HG03432 (cell line): ENCODE measurements around the gene IZUMO1.

Experiments
- ATAC-seq: cut with Tn5 transposase; IDR thresholded peaks from one replicate; pipeline ENCODE4 v1.9.1; 2021; ENCODE audit warnings: mild to moderate bottlenecking, moderate library complexity; ENCODE audit not compliant: unreplicated experiment

IZUMO1 gene

DNA sequence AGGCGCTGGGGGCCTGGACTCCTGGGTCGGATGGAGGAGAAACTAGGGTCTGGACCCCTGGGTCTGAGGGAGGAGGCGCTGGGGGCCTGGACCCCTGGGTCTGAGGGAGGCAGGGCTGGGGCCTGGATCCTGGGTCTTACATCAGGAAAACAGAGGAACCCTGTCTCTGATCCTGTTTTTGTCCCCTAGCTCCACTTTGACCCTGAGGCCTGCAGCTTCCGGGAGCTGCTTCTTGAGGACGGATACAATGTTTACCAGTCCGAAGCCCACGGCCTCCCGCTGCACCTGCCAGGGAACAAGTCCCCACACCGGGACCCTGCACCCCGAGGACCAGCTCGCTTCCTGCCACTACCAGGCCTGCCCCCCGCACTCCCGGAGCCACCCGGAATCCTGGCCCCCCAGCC is 11.0 kb upstream of the IZUMO1 start:
- ATAC-seq = no peak

DNA sequence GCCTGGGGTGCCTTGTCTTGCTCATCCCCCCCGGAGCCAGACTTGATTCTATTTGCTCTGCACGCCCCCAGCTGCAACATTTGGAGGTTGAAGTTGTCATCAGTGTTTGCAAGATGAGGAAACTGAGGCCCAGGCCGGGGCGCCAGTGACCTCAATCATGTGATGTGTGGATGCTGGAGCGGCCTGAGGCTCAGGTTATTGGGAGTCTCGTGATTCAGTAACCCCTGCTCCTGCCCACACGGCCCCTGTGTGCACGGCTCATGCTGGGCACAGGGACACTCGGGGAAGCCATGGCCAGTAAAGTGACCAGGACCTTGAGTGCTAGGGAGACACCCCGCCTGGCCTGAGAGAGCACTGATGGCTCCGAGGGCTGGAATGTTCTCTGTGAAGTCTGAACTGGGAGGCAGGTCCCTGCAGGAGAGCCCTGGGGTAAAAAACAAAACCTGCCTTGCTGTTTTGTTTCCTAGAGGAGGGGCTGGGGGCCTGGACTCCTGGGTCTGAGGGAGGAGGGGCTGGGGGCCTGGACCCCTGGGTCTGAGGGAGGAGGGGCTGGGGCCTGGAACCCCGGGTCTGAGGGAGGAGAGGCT is 10.5 kb upstream of the IZUMO1 start:
- ATAC-seq = no peak

DNA sequence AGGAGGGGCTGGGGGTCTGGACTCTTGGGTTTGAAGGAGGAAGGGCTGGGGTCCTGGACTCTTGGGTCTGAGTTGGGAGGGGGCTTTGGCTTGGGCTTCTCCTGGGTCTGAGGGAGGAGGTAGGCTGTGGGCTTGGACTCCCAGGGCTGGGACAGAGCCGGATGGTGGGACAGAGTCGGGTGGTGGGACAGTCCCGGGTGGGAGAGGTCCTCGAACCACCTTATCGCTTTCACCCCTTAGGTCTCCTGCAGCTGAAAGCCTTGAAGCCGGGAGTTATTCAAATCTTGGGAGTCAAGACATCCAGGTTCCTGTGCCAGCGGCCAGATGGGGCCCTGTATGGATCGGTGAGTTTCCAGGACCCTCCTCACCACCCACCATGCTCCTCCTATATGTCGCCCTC is 10.0 kb upstream of the IZUMO1 start:
- ATAC-seq = no peak

DNA sequence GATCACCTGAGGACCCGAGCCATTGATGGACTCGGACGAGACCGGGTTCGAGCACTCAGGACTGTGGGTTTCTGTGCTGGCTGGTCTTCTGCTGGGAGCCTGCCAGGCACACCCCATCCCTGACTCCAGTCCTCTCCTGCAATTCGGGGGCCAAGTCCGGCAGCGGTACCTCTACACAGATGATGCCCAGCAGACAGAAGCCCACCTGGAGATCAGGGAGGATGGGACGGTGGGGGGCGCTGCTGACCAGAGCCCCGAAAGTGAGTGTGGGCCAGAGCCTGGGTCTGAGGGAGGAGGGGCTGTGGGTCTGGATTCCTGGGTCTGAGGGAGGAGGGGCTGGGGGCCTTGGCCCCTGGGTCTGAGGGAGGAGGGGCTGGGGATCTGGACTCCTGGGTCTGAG is 9.5 kb upstream of the IZUMO1 start:
- ATAC-seq = no peak

DNA sequence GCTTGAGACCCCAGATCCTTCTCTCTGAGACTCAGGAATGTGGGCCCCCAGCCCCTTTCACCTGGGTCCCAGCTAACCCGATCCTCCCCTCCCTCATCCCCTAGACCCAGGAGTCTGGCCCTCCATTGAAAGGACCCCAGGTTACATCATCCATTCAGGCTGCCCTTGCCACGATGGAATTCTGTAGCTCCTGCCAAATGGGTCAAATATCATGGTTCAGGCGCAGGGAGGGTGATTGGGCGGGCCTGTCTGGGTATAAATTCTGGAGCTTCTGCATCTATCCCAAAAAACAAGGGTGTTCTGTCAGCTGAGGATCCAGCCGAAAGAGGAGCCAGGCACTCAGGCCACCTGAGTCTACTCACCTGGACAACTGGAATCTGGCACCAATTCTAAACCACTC is 9.1 kb upstream of the IZUMO1 start:
- ATAC-seq = no peak

DNA sequence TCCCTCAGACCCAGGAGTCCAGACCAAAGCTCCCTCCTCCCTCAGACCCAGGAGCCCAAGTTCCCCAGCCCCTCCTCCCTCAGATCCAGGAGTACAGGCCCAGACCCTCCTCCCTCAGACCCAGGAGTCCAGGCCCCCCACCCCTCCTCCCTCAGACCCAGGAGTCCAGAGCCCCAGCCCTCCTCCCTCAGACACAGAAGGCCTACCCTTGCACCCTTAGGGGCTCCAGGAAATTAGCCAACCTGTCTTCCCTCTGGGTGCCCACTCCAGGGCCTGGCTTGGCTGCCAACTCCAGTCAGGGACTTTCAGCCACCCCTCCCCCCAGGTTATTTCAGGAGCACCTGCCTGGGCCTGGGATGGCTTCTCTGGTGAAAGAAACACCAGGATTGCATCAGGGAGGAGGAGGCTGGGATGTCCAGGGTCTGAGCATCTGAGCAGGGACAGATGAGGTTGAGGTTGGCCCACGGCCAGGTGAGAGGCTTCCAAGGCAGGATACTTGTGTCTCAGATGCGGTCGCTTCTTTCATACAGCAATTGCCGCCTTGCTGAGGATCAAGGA is 8.5 kb upstream of the IZUMO1 start, which contains the start of gene FGF21:
TSS of gene FGF21 (plus strand) at position 441 of the 558 bp plus-strand sequence. CDS start 713 bp downstream, outside the sequence.
- no peak for ATAC-seq

DNA sequence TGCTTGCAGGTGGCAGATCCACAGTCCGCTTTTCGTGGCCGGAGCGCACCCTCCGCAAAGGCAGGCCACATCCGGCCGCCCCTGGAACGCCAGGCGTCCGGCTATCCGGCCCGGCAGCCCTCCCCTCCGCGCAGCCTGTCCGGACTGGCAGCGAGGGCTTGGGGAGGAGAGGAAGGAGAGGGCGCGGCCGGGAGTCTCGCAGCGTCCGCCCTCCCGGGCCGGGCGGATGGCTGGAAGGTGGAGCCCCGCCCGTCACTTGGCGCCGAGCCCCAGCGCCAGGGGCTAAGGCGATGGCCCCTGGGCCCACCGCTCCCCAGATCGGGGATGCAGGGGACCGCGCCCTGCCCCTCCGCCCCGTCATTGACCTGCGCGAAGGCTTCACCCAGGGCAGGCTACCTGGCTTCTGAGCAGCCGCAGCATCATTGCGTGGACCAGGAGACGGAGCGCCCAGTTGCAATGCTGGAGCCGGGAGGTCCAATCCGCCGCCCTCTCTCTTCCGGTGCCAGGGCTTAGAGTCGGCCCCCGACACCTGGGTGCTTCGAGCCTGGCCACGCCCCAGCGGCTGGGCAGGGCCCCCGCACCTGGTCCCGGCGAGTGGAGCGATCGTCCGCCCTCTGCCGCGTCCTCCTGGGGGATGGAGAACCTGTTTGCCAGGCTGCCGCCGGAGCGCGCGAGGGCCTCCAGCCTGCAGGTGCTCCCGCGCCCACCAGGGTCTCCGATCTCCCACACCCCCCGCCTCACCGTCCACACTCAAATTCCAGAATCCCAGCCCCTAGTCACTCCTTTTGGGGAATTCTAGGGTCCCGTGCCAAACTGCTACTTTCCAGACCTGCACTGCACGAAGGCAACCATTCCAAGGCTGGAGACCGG is 6.0 kb upstream of the IZUMO1 start, which contains the start of gene FUT1:
TSS of gene FUT1 (minus strand) at position 146 of the 870 bp plus-strand sequence. CDS start 1,360 bp downstream, outside the sequence.
- no peak for ATAC-seq

DNA sequence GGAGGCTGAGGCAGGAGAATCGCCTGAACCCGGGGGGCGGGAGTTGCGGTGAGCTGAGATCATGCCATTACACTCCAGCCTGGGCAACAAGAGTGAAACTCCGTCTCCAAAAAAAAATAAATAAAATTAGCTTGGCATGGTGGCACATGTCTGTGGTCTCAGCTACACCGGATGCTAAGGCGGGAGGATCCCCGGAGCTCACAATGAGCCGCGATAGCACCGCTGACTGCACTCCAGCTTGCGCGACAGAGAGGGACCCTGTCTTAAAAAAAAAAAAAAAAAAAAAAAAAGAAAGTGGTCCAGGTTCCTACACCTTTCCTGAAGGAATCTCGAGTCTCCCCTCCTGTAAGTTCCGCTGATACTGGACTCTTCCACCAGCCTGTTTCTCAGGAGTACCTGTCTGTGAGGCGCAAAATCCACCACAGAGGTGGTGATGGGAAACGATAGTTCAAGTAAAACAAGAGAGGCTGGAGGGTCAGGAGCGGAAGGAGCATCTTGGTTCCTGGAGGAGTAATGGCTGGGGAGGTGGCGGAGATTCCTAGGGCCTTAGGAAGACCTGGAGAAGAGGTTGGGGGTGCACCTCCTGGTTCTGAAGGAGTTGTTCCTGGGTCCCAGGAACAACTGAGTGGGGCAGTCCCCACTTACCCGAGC is 5.3 kb upstream of the IZUMO1 start:
- no peak for ATAC-seq

DNA sequence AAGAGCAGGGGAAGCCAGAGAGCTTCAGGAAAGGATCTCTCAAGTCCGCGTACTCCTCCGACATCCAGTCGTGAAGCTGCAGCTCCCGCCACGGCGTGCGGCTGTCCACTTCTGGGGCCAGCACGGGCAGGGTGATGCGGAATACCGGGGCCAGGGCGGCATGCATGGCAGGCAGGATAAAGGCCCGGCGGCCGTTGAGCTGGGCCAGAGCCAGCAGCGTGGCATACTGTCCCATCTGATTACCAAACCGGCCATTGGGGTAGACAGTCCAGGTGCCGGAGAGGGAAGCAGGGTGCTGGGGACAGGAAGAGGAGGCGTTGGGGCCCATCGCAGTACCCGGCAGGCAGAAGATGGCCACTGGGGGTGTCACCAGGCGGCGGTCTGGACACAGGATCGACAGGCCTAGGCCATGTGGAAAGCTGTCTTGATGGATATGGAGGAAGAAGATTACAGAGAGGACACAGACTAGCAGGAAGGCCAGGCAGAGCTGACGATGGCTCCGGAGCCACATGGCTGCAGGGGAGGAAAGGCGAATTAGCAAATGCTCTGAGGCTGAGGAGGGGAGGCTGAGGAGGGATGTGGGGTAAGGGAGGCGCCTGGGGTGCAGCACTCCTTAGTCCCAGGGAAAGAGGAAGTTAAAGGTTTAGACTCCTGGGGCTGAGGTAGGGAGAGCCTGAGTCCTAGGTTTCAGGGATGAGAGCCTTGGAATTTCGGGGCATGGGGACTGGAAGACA is 4.2 kb upstream of the IZUMO1 start:
- no peak for ATAC-seq

DNA sequence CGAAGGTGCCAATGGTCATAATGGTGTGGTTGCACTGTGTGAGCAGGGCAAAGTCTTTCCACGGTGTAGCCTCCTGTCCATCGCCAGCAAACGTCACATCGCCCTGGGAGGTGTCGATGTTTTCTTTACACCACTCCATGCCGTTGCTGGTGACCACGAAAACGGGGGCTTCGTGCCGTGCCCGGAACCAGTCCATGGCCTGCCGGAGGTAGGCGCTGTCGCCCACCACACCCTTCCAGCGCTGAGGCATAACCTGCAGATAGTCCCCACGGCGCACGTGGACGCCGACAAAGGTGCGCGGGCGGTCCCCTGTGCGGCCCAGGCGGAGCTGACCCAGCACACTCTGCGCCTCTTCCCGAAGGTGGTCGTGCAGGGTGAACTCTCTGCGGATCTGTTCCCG is 3.6 kb upstream of the IZUMO1 start:
- ATAC-seq = no peak

DNA sequence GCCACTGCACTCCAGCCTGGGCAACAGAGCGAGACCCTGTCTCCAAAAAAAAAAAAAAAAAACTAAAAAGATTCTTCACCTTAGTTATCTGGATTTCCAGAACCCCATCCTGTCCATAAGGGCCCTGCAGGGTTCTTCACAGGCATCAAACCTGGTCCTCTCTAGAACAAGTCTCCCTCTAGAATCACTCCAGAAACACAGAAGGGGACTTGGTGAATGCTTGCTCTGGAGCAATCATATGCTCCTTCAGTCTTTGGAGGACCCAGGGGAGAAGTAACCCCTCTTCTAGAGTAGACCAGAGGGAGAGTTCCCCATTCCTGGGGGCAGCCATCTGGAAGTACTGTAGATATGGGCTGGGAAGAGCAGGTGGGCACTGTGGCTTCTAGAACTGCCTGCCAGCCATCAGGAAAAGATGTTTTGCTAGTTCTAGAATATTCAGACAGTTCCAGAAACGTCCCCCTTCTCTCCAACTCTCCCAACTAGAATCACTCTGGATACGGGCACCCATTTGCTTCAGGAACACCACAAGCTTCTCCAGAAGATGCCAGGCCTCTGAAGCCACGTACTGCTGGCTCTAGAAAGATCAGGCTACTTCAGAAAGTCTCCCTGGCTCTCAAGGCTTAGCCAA is 3.0 kb upstream of the IZUMO1 start:
- no peak for ATAC-seq

DNA sequence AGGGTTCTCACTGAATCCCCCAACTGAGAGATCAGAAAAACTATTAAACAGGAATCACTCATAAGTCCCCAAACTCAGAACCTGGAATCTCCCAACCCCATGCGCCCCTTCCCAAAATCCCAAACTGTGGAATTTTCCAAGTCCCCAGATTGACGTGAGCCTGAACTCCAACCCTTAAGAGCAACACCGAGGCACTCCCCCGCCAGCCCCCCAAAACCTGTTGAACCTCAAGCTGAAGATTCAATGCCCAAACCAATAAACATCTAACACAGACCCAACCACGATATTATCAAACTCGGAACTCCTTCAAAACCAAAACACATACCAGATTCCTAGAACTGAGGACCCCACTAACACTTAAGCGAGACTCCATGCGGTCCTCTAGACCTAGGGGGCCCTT is 599 bp downstream of the IZUMO1 start:
- ATAC-seq = no peak

DNA sequence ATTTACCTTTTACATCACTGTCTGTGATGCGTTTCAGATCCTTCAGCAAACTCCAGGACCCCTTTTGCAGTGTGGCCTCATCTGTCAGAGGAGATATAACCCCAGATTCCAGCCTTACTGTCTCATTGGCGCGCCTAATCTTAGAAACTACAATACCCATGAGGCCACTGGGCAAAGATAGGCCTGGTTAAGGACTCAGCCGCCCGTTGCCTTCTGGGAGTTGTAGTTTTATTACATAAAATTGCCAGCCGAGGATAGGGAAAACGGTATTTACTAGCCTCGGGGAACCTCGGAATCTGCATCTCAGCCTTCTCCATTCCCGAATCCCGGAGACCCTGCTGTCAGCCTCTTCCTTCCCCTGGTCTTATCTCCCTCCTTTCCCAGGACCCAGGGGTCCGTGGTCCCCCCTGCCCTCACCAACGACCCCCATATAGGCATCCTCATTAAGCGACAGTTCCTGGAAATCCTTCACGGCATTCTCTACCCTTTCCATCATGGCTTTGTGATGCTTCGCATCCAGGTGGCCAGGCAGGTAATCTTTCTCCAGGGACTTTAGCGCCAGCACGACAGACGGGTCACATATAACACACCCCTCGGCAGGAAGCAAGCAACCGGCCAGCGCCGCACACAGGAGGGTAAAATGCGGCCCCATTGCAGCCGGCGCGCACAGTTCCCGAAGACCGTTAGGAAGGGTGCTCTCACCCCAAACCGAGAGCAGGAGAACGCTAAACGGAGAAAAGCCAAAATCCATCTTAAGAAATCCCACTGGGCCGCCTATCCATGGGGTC is 1.3 kb downstream of the IZUMO1 start:
- no peak for ATAC-seq

DNA sequence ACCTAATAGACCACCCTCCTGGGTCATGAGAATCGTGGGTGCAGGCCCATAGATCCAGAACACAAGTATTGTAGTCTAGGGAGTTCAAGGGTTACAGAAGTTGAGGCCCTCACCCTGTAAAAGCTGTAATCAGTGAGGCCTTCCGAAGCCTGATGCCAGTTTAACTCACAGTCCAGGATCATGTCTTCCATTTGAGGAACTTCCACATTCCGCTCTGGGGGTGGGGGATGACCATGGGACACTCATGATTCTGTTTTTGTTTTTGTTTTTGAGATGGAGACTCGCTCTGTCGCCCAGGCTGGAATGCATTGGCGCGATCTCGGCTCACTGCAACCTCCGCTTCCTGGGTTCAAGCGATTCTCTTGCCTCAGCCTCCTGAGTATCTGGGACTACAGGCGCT is 4.6 kb downstream of the IZUMO1 start:
- no peak for ATAC-seq

DNA sequence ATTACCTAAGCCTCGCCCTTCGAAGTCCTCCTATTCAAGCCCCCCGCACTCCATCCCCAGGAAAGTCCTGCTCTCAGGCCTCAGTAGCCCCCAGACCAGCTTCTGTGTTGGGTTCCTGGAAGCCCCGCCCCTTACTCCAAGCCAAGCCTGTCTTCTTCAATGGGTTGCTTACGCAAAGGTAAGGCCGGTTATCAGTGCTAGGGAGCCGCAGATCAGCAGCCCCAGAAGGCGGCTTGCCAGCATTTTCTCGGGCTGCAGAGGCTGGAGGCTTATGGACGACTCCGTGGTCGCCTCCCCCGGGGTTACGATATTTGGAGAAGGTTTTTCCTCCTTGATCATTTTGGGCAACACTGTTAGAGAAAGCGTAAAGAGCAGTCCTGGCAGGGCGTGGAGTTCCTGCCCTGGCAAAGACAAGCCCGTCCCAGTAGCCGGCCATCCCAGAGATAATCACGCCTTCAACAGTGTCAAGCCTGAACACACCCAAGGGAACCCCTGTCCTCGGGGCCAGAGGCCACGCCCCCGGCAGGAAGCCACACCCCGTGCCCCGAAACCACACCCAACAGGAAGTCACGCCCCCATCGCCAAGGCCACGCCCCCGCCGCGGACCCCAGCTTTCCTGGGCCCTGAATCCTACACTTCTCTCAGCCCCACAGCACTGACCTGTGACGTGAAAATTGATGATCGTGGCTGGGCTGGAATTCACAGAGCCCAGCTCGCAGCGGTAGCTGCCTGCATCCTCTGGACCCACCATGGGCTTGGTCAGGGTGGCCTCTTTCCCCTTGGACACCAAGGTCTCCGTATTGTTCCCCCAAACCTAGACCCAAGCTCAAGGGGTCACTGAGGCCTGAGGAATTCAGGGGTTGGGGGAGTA is 5.3 kb downstream of the IZUMO1 start:
- ATAC-seq = no peak

DNA sequence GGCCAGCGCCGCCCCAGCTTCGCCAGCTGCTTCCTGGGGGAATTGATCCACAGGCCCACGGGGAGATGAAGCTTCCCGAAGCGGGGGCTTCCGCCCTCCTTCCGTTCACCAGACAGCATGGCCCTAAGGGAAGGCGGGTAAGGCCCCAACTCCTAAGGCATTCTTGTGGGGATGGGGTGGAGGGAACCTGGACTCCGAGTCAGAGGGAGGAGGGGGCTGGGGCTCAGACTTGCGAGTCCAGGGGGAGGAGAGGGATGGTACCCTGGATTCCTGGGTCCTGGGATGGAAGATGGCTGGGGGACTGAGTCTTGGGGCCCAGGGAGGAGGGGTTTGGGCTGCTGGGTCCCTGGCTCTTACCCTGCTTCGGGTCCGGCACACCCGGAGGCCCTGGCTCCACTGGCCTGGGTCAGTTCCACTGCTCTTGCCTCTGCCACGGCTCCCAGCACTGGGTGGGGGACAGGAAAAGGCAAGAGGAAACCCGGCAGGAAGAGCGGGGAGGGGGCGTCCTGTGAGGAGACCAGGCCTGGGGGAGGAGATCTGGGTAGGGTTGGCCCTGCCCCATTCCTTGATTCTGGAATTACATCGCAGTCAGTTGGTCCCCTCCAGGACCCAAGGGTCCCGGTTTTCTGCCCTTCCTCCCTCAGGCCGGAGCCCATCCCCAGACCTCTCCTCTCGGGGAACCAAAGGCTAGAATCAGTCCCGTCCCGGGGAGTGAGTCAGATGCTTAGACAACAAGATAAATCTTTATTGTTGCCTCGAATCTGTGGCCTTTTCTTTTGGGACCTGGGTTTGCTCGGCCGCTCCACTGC is 6.3 kb downstream of the IZUMO1 start, which contains the start of gene RASIP1:
TSS of gene RASIP1 (minus strand) at position 447 of the 809 bp plus-strand sequence. CDS start at position 119, 328 bp downstream.
- ATAC-seq = no peak

DNA sequence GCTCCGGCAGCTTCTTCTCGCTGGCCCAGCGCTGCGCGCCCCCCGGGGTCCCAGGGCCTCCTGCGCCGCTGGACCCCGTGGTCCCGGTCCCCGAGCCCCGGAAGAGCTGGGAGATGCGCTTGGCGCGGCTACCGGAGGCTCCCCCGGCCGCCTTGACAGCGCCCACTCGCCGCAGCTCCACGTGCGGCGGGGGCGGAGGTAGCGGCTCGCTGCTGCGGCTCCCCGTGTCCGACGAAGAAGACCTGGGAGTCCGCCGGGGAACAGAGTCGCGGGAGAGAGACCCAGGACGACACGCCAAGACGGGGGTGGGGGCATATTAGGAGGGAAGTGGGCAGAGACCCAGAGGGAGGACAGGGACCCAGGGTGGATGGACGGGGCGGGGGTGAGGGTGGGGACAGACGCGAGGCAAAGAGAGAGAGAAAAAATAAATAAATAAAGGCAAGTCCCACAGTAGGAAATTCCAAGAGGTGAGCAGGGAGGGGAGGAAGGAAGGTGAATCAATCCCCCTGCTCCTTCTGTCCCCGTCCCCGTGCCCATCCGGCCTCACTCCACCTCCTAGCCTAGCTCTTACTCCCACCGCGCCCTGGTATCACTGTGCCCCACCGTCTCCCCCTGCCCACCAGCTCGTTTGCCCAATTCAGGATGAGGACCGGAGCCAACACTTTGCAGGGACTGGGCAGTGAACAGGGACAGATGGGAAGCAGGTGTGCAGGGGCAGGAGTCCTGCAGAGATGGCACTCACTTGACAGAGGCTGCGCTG is 7.1 kb downstream of the IZUMO1 start:
- ATAC-seq = no peak
